HepG2 (cell line): ENCODE results near the gene IGF2BP1. TPM values are rescaled to one million over a fixed set of nuclear protein-coding genes. Genes with fewer than 3 reads are reported as not detected.
"Not testable (repeated sequence)": the region's sequence is repeated elsewhere in the genome, so short reads cannot be mapped to it uniquely, and the experiment has no call there.

Source experiments
- ATAC-seq: fragments of 200-7000 bp; cut with Tn5 transposase; 3 replicates; pipeline ENCODE4 v1.9.1; 2020; ENCODE audit warnings: mild to moderate bottlenecking, moderate library complexity
- BruUV-seq: library from RNA; stranded (reverse); fragments of 400-500 nt; replicated peaks from 2 replicates; lab custom pipeline; 2021; lab: Mats Ljungman, UMichigan
- CTCF ChIA-PET: fragments of 300-600 bp; formaldehyde crosslinking; extraction: SDS; loops from one replicate; lab custom pipeline; 2021; ENCODE audit warnings: low total read pairs, inconsistent platforms, low intra/inter-chr PET ratio; lab: Yijun Ruan, JAX
- POLR2A ChIA-PET: fragments of 350-600 bp; sonication (Branson Sonifier 250); formaldehyde crosslinking; loops from one replicate; lab custom pipeline; 2020; ENCODE audit warnings: antibody characterized with exemption, inconsistent platforms; lab: Yijun Ruan, JAX
- DNase-seq: peaks from one replicate; pipeline ENCODE4 v3.0.0-alpha.2; 2015; ENCODE audit warnings: low spot score
- FAIRE-seq: peaks from 3 replicates; lab custom pipeline; 2011; peaks lifted over from hg19 to GRCh38; lab: Jason Lieb, UNC
- H2AFZ ChIP-seq: one replicate; pipeline ENCODE4 v1.6.1; 2011; ENCODE audit warnings: low read length, inconsistent platforms
- H3K27ac ChIP-seq: fragments of 300-600 bp; 3 replicates; pipeline ENCODE4 v1.8.0; 2011; ENCODE audit warnings: mixed run types, mild to moderate bottlenecking, mixed read lengths, low read length, inconsistent platforms; ENCODE audit not compliant: insufficient read depth; ENCODE audit errors: extremely low read length
- H3K27me3 ChIP-seq, 2 experiments: fragments of 200-600 bp in 1 of 2; 2 replicates in 1 of 2; 3 replicates in 1 of 2; pipeline versions ENCODE4 v1.6.0 to v1.8.0; 2011; ENCODE audit warnings: low read length in 2 of 2, mild to moderate bottlenecking in 2 of 2, moderate library complexity in 2 of 2, inconsistent platforms in 1 of 2; ENCODE audit not compliant: insufficient read depth in 2 of 2, control insufficient read depth in 1 of 2
- H3K36me3 ChIP-seq, 2 experiments: fragments of 200-600 bp in 1 of 2; replicated peaks in 1 of 2; 2 replicates in 1 of 2; 3 replicates in 1 of 2; pipeline versions ENCODE4 v1.5.1 to v1.8.0; 2011; ENCODE audit warnings: low read length in 2 of 2, inconsistent platforms in 1 of 2; ENCODE audit not compliant: insufficient read depth in 2 of 2, control insufficient read depth in 1 of 2
- H3K4me1 ChIP-seq: 2 replicates; pipeline ENCODE4 v1.5.1; 2012; ENCODE audit warnings: low read length, inconsistent platforms; ENCODE audit not compliant: insufficient read depth
- H3K4me2 ChIP-seq: 2 replicates; pipeline ENCODE4 v1.6.0; 2011; ENCODE audit warnings: low read depth, low read length, inconsistent platforms
- H3K4me3 ChIP-seq, 3 experiments: fragments of 200-600 bp in 1 of 3; sonication (generic), shearing (Covaris generic) in 1 of 3; replicated peaks in 1 of 3; 2 replicates each; pipeline ENCODE4 v1.5.1; 2011 to 2016; ENCODE audit warnings: low read length in 3 of 3, inconsistent platforms in 2 of 3, low read depth in 2 of 3, mild to moderate bottlenecking in 2 of 3, control low read depth in 1 of 3, mixed read lengths in 1 of 3; ENCODE audit not compliant: insufficient read depth in 1 of 3
- H3K79me2 ChIP-seq: one replicate; pipeline ENCODE4 v1.6.1; 2011; ENCODE audit warnings: low read length, inconsistent platforms; ENCODE audit not compliant: insufficient read depth
- H3K9ac ChIP-seq: 2 replicates; pipeline ENCODE4 v1.6.0; 2011; ENCODE audit warnings: mild to moderate bottlenecking, low read depth, low read length, inconsistent platforms; ENCODE audit not compliant: insufficient read depth
- H3K9me3 ChIP-seq: 2 replicates; pipeline ENCODE4 v1.5.1; 2012; ENCODE audit warnings: mild to moderate bottlenecking, low read length
- H4K20me1 ChIP-seq: 2 replicates; pipeline ENCODE4 v1.6.0; 2011; ENCODE audit warnings: inconsistent platforms, mild to moderate bottlenecking, low read length, moderate library complexity; ENCODE audit not compliant: insufficient read depth
- DPF2 ChIP-seq: sonication (generic); formaldehyde crosslinking; IDR thresholded peaks from 2 replicates; pipeline ENCODE4 v1.4.0; 2020; ENCODE audit warnings: mild to moderate bottlenecking, low read depth, missing genetic modification reagents, borderline replicate concordance
- EZH2 ChIP-seq: conservative IDR thresholded peaks from 2 replicates; pipeline ENCODE4 v1.6.1; 2012; ENCODE audit warnings: mild to moderate bottlenecking, low read depth, low read length, moderate library complexity
- FOXC1 ChIP-seq: sonication (generic); formaldehyde crosslinking; IDR thresholded peaks from 2 replicates; pipeline ENCODE4 v1.8.0; 2022; ENCODE audit warnings: mild to moderate bottlenecking, missing genetic modification reagents, borderline replicate concordance
- FOXO1 ChIP-seq: sonication (generic); formaldehyde crosslinking; IDR thresholded peaks from 2 replicates; pipeline ENCODE4 v1.4.0; 2020; ENCODE audit warnings: missing genetic modification reagents
- KLF16 ChIP-seq, 2 experiments: sonication (generic) in 1 of 2; formaldehyde crosslinking in 1 of 2; IDR thresholded peaks; 2 replicates each; pipeline versions ENCODE4 v1.6.1 to v1.8.0; 2016 to 2023; ENCODE audit warnings: missing genetic modification reagents in 2 of 2, missing compliant biosample characterization in 1 of 2
- MAF1 ChIP-seq: sonication (generic); formaldehyde crosslinking; IDR thresholded peaks from 2 replicates; pipeline ENCODE4 v1.5.0; 2020; ENCODE audit warnings: missing genetic modification reagents, borderline replicate concordance
- NONO ChIP-seq, 2 experiments: fragments of 450-650 bp in 1 of 2; sonication (generic) in 1 of 2; formaldehyde crosslinking in 1 of 2; IDR thresholded peaks in 1 of 2; conservative IDR thresholded peaks in 1 of 2; 2 replicates each; pipeline versions ENCODE4 v1.6.1 to v1.8.0; 2017 to 2022; ENCODE audit warnings: mild to moderate bottlenecking in 1 of 2, missing genetic modification reagents in 1 of 2, moderate library complexity in 1 of 2
- SALL2 ChIP-seq: sonication (generic); formaldehyde crosslinking; IDR thresholded peaks from 2 replicates; pipeline ENCODE4 v1.8.1; 2023; ENCODE audit warnings: mild to moderate bottlenecking, missing genetic modification reagents, inconsistent platforms
- ZSCAN30 ChIP-seq: sonication (generic); formaldehyde crosslinking; IDR thresholded peaks from 2 replicates; pipeline ENCODE4 v1.5.0; 2020; ENCODE audit warnings: mild to moderate bottlenecking, missing genetic modification reagents
- WGBS: methylation state at CpG from one replicate; pipeline ENCODE4 v1.1.6; 2017; ENCODE audit warnings: low lambda C conversion rate; 5-methylcytosine and 5-hydroxymethylcytosine counted together
- in situ Hi-C: cut with HindIII; loops from 2 replicates; pipeline ENCODE4 v1.10.0; 2017; ENCODE audit warnings: low pct_unique_long_range_greater_than_20kb; ENCODE audit not compliant: extremely low pct_ligation_motif_present
- intact Hi-C: fragments of 100-400 bp; cut with micrococcal nuclease; formaldehyde crosslinking; loops from one replicate; pipeline ENCODE4 v1.10.0; 2022; ENCODE audit not compliant: unreplicated experiment
- polyA plus RNA-seq, 8 experiments: library from polyadenylated mRNA; depleted of rRNA in 3 of 8; stranded (reverse) in 7 of 8; unstranded in 1 of 8; fragments of >200 nt; fragmentation: Illumina TruSeq in 4 of 8; extraction: Trizol in 4 of 8; gene quantifications; 2 replicates each; pipeline versions ENCODE4 v1.2.1 to v1.2.3, GENCODE V29; 2011 to 2016; ENCODE audit warnings: low read depth in 4 of 8, missing spikeins in 1 of 8, mixed read lengths in 1 of 8; ENCODE audit not compliant: insufficient read depth in 1 of 8
- total RNA-seq, 5 experiments: library from RNA; depleted of rRNA; stranded (reverse); fragments of >200 nt; fragmentation: Illumina TruSeq; extraction: Trizol; gene quantifications; 2 replicates each; pipeline ENCODE4 v1.2.3, GENCODE V29; 2016; ENCODE audit warnings: low read depth in 1 of 5
- TF ChIP-seq, protein P1 (sequence below): sonication (generic); formaldehyde crosslinking; IDR thresholded peaks from 2 replicates; pipeline ENCODE4 v1.8.0; 2022; ENCODE audit warnings: missing genetic modification reagents, mild to moderate bottlenecking, moderate library complexity, borderline replicate concordance
- TF ChIP-seq, protein P2 (sequence below): sonication (generic); formaldehyde crosslinking; IDR thresholded peaks from 2 replicates; pipeline ENCODE4 v1.4.0; 2020; ENCODE audit warnings: mild to moderate bottlenecking, missing genetic modification reagents

The IGF2BP1 gene
- total and polyA plus RNA-seq, 2 of the 13 experiments (the other 11 are each of a cell fraction or from before 2014, with no cell fraction given), result 29.7 to 75.1 TPM

DNA sequence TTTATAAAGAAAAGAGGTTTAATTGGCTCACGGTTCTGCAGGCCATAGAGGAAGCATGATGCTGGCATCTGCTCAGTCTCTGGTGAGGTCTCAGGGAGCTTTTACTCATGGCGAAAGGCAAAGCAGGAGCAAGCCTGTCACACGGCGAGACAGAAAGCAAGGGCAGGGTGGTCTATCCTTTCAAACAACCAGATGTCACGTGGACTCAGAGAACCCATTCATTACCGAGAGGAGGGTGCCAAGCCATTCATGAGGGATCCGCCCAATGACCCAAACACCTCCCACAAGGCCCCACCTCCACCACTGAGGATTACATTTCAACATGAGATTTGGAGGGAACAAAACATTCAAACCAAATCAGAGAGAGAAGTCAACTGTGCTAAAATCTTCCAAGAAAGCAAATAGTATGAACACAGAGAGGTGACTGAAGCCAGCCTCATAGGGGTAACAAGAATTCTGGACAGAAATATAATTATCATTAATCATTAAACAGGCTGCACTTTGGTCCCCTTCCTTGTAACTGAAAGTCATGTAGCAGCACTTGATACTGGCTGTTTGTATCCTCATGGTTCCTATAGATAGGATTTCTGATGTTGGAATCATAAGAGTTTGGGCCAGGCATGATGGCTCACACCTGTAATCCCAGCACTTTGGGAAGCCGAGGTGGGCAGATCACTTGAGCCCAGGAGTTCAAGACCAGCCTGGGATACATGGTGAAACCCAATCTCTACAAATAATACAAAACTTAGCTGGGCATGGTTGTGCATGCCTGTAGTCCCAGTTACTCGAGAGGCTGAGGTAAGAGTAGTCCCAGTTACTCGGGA lies 82.9 kb downstream of the IGF2BP1 start (continued):
- TF ChIP-seq, protein P1, sequence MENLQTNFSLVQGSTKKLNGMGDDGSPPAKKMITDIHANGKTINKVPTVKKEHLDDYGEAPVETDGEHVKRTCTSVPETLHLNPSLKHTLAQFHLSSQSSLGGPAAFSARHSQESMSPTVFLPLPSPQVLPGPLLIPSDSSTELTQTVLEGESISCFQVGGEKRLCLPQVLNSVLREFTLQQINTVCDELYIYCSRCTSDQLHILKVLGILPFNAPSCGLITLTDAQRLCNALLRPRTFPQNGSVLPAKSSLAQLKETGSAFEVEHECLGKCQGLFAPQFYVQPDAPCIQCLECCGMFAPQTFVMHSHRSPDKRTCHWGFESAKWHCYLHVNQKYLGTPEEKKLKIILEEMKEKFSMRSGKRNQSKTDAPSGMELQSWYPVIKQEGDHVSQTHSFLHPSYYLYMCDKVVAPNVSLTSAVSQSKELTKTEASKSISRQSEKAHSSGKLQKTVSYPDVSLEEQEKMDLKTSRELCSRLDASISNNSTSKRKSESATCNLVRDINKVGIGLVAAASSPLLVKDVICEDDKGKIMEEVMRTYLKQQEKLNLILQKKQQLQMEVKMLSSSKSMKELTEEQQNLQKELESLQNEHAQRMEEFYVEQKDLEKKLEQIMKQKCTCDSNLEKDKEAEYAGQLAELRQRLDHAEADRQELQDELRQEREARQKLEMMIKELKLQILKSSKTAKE (CRISPR knock-in tag), result no peak
- no peak for TF ChIP-seq FOXO1 (CRISPR knock-in tag)

GRCh38 chr17:49082231-49082630 lies 85.0 kb downstream of the IGF2BP1 start:
- 99% methylated on average over 5 of the region's 5 CpGs for WGBS
- Histone ChIP-seq H3K9ac (no peak overlapping the region), H3K36me3 (no peaks in the 10 kb centered on the region), H3K4me2 (no peak overlapping the region), H3K27ac (no peak overlapping the region), H3K9me3 (0 out of 2 replicates have a peak, but pooled peaks cover 9% of the 10 kb centered on the region), H3K27me3 (no peaks in the 10 kb centered on the region), H3K4me3 (no peak overlapping the region), H3K4me1 (peaks cover 44% of the 10 kb centered on the region), H3K79me2 (no peaks in the 10 kb centered on the region), H2AFZ (no peak overlapping the region), H4K20me1 (no peaks in the 10 kb centered on the region)
- CTCF ChIA-PET, result no interaction called here
- DNase-seq (no peak), FAIRE-seq (no peak), ATAC-seq (no peak)
- POLR2A ChIA-PET, result no interaction called here
- no TSS peak for BruUV-seq
- TF ChIP-seq DPF2 (CRISPR knock-in tag) (no peak), ZSCAN30 (CRISPR knock-in tag) (no peak), NONO (IDR thresholded peaks at IDR 0.05) (no peak), NONO (CRISPR knock-in tag; conservative IDR thresholded peaks at IDR 0.05) (no peak), FOXC1 (0 out of 2 replicates have a peak, but pooled peaks have one; percentile 13), SALL2 (CRISPR knock-in tag) (no peak), KLF16 (CRISPR knock-in tag; IDR thresholded peaks at IDR 0.05) (no peak), MAF1 (CRISPR knock-in tag) (no peak), EZH2 (no peak)
- TF ChIP-seq, protein P2, sequence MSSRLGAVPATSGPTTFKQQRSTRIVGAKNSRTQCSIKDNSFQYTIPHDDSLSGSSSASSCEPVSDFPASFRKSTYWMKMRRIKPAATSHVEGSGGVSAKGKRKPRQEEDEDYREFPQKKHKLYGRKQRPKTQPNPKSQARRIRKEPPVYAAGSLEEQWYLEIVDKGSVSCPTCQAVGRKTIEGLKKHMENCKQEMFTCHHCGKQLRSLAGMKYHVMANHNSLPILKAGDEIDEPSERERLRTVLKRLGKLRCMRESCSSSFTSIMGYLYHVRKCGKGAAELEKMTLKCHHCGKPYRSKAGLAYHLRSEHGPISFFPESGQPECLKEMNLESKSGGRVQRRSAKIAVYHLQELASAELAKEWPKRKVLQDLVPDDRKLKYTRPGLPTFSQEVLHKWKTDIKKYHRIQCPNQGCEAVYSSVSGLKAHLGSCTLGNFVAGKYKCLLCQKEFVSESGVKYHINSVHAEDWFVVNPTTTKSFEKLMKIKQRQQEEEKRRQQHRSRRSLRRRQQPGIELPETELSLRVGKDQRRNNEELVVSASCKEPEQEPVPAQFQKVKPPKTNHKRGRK (CRISPR knock-in tag), result no peak
- in situ Hi-C loops (no loop called here), intact Hi-C loops (no loop called here)

DNA sequence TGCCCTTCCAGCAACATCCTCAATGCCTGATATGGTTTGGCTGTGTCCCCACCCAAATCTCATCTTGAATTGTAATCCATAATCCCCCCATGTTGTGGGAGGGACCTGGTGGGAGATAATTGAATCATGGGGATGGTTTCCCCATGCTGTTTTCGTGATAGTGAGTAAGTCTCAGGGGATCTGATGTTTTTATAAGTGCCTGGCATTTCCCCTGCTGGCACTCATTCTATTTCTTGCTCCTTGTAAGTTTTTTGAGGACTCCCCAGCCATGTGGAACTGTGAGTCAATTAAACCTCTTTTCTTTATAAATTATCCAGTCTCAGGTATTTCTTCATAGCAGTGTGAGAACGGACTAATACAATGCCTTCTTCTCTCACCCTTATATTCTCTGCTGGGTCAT lies 87.9 kb downstream of the IGF2BP1 start:
- DNase-seq, POLR2A ChIA-PET, H3K4me3 ChIP-seq, H3K27ac ChIP-seq, H3K9me3 ChIP-seq, H3K9ac ChIP-seq, intact Hi-C loops, H3K27me3 ChIP-seq, in situ Hi-C loops, H3K79me2 ChIP-seq, CTCF ChIA-PET, H3K4me2 ChIP-seq, H2AFZ ChIP-seq, FAIRE-seq, BruUV-seq, H3K36me3 ChIP-seq, H4K20me1 ChIP-seq, ATAC-seq: not testable (repeated sequence)
- 44% methylated on average over 2 of the region's 2 CpGs for WGBS
- H3K4me1 ChIP-seq, result peaks cover 34% of the 10 kb centered on the region
